ENCODE results near the gene CRYAB. TPM values are rescaled to one million over a fixed set of nuclear protein-coding genes. Genes with fewer than 3 reads are reported as not detected.
"Not testable (repeated sequence)": the region's sequence is repeated elsewhere in the genome, so short reads cannot be mapped to it uniquely, and the experiment has no call there.

CRYAB gene
- total RNA-seq, 1 donor from 2014 or later, result not detected

DNA sequence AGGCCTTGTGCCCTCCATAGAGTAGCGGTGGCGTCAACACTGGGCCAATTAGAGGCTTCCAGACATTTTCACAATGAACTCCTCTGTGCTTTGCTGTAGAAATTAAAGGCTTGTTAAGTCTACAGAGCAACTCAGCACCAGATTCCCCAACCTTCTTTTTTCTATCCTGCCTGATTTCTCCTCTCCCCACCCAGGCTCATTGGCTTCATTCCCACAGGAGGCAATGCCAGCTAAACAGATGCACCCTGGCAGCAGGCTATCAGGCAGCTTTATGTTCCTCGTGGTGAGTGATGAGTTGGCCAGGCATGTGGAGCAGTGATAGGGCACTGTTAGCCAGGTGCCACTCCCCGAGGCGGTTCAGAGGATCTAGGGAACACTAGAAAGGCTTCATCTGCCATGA is 30.4 kb upstream of the CRYAB start:
- Mint-ChIP-seq H3K4me1 (ENCODE audit: low read depth) (peaks cover 52% of the 10 kb centered on the region), H3K9me3 (no peaks in the 10 kb centered on the region), H3K27ac (peak overlapping the region; percentile 38), H3K36me3 (ENCODE audit: low read depth) (peaks cover 28% of the 10 kb centered on the region), H3K27me3 (ENCODE audit: low read depth) (no peaks in the 10 kb centered on the region), H3K4me3 (ENCODE audit: low read depth) (no peak overlapping the region)
- DNase-seq (ENCODE audit: low spot score), result no peak
- intact Hi-C loops (cut with micrococcal nuclease), result no loop called here

DNA sequence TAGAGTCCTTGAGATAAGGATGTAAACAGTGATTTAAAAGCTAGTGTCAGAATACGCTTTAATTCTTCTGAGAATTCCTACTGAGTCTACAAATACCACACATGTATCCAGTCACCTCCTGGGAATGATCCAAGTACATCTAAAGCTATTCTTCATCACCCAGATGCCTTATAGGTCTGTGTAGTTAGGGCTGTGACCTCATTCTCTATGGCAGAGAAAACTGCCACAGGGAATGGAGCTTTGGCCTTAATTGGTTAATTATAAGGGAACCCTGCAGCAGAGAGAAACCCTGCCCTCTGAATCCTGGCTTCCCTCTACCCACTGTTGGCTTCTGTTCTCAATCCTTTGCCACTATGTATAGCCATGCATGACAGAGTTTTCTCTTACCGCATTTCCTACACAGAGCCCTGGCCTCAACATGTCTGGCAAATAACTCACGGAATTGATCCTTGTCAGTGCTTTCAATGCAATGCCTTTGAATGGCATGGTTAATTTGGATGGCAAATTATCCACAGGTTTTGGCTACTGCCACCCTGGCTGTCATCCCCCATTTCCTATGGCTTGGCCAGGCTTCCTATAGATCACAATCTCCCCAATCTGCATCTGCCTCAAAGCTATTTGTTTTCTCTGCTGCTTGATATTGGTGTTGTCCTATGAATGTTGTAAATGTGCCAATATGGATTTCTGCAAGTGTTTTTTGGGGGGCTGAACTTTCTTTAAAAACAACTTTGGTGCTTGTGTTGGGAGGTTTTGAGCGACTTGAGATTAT is 28.4 kb upstream of the CRYAB start:
- H3K27ac Mint-ChIP-seq, result peak overlapping the region; percentile 52
- no peaks in the 10 kb centered on the region for H3K9me3 Mint-ChIP-seq
- no peak overlapping the region for H3K4me3 Mint-ChIP-seq (ENCODE audit: low read depth)

DNA sequence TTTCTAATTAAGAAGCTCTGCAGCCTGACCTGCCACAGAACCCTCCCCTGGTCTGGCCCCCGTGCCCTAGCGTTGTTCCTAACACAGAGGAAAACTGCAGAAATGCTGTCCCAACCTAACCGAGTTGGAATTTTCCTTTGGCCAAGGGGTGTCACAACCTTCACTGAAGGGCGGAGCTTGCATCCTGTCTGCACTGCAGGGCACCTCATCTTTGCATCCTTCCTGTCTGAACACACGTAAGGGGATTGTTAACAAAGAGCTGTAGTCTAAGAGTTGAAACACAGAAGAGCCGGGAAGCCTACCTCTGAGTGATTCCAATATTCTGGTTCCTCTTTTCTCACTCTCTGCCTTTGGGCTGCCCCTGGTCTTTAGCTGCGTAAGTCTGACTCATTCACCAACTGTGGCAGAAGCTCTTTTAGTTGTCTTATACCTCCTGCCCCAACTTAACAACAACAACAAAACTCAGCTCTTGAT is 27.2 kb upstream of the CRYAB start:
- Mint-ChIP-seq H3K9me3 (no peaks in the 10 kb centered on the region), H3K27me3 (ENCODE audit: low read depth) (no peaks in the 10 kb centered on the region), H3K27ac (peak overlapping the region; percentile 95), H3K4me1 (ENCODE audit: low read depth) (peaks cover 60% of the 10 kb centered on the region), H3K36me3 (ENCODE audit: low read depth) (peaks cover 16% of the 10 kb centered on the region), H3K4me3 (ENCODE audit: low read depth) (peak overlapping the region; percentile 89)
- DNase-seq (ENCODE audit: low spot score), result no peak
- intact Hi-C loops (cut with micrococcal nuclease), result loop anchor here (1.0 to 10.0 kb wide), 5 partner anchors 26 to 561 kb away; partner anchors contain the start of genes BCO2 and POU2AF1

More for the DNA sequence above, 28.4 kb upstream of the CRYAB start:
- no peak for DNase-seq (ENCODE audit: low spot score)
- Mint-ChIP-seq H3K36me3 (ENCODE audit: low read depth) (peaks cover 25% of the 10 kb centered on the region), H3K27me3 (ENCODE audit: low read depth) (no peaks in the 10 kb centered on the region), H3K4me1 (ENCODE audit: low read depth) (peaks cover 62% of the 10 kb centered on the region)
- intact Hi-C loops (cut with micrococcal nuclease), result loop anchor here (1.0 to 10.0 kb wide), 5 partner anchors 24 to 563 kb away; partner anchors contain the start of genes BCO2 and POU2AF1

DNA sequence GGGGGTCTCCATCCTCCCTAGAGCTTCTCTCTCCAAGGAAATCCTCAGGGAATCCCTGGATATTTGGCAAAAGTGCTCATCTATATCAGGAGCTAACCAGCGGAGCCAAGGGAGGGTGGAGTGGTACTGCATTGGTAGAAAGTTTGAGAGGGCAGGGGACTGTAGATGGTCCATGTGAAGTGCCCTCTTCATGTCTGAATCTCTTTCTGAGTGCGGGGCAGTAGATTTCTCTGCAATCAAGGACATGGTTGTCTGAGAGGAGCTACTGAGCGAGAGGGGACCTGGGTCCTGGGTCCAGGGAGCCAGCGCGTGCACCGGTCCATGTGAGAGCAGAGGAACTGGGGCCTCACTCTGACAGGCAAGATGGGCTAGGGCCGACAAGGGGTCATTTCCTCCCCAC is 26.3 kb upstream of the CRYAB start:
- no peak for DNase-seq (ENCODE audit: low spot score)
- peaks cover 59% of the 10 kb centered on the region for H3K4me1 Mint-ChIP-seq (ENCODE audit: low read depth)
- H3K36me3 Mint-ChIP-seq (ENCODE audit: low read depth), result peaks cover 15% of the 10 kb centered on the region
- intact Hi-C loops (cut with micrococcal nuclease), result loop anchor here (5.0 to 10.0 kb wide), 4 partner anchors 144 to 561 kb away; partner anchors contain the start of genes BCO2 and POU2AF1
- no peaks in the 10 kb centered on the region for H3K9me3 Mint-ChIP-seq
- peak overlapping the region; percentile 95 for H3K27ac Mint-ChIP-seq
- peak overlapping the region; percentile 89 for H3K4me3 Mint-ChIP-seq (ENCODE audit: low read depth)
- H3K27me3 Mint-ChIP-seq (ENCODE audit: low read depth), result no peaks in the 10 kb centered on the region

DNA sequence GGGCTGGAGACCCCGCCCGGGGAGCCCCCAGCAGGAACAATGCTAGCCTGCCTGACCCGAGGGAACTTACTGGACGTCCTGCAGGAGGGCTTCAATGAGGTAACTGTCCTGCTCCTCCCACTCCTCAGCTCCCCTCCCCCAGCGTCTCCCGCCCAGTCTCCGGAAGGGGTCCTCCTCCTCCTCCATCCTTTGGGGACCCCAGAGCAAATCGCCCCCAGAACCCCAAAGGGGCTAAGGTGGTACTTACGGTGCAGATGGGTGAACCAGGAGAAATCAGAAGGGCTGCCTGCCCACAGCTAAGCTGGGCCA is 25.8 kb upstream of the CRYAB start:
- no peaks in the 10 kb centered on the region for H3K9me3 Mint-ChIP-seq
- no peaks in the 10 kb centered on the region for H3K27me3 Mint-ChIP-seq (ENCODE audit: low read depth)
- H3K27ac Mint-ChIP-seq, result peak overlapping the region; percentile 95
- H3K4me3 Mint-ChIP-seq (ENCODE audit: low read depth), result peak overlapping the region; percentile 89
- no peak for DNase-seq (ENCODE audit: low spot score)
- intact Hi-C loops (cut with micrococcal nuclease), result loop anchor here (5.0 to 10.0 kb wide), 4 partner anchors 145 to 560 kb away; partner anchors contain the start of genes BCO2 and POU2AF1
- H3K36me3 Mint-ChIP-seq (ENCODE audit: low read depth), result peaks cover 11% of the 10 kb centered on the region
- H3K4me1 Mint-ChIP-seq (ENCODE audit: low read depth), result peaks cover 61% of the 10 kb centered on the region

DNA sequence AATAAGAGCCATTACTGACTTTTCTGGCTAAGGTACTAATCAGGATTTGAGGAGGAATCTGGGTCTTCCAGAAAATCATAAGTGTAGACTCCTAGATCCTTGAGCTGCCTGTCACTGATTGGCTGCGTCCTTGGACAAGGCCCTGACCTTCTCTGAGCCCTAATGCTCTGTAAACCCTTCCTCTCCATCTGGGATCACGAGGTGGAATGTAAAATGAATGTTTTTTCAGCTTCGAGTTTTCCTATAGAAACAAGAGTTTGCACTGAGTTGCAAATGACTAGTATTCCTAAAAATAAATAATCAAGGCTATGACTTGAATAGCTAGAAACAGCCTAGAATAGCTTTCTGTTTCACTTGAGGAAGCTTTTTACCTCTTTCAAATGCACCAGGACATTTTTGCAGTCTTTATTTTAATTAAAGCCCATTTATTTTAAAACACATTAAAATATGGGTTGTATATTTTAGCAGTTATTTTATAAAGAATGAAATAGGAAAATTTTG is 24.5 kb upstream of the CRYAB start:
- H3K4me1 Mint-ChIP-seq (ENCODE audit: low read depth), result peaks cover 58% of the 10 kb centered on the region
- H3K4me3 Mint-ChIP-seq (ENCODE audit: low read depth), result peak overlapping the region; percentile 26
- peak overlapping the region; percentile 96 for H3K27ac Mint-ChIP-seq
- no peak for DNase-seq (ENCODE audit: low spot score)
- H3K36me3 Mint-ChIP-seq (ENCODE audit: low read depth), result peaks cover 9% of the 10 kb centered on the region
- no peaks in the 10 kb centered on the region for H3K27me3 Mint-ChIP-seq (ENCODE audit: low read depth)
- no peaks in the 10 kb centered on the region for H3K9me3 Mint-ChIP-seq
- intact Hi-C loops (cut with micrococcal nuclease), result loop anchor here (1.0 to 10.0 kb wide), 5 partner anchors 8 to 559 kb away; partner anchors contain the start of genes BCO2 and POU2AF1

DNA sequence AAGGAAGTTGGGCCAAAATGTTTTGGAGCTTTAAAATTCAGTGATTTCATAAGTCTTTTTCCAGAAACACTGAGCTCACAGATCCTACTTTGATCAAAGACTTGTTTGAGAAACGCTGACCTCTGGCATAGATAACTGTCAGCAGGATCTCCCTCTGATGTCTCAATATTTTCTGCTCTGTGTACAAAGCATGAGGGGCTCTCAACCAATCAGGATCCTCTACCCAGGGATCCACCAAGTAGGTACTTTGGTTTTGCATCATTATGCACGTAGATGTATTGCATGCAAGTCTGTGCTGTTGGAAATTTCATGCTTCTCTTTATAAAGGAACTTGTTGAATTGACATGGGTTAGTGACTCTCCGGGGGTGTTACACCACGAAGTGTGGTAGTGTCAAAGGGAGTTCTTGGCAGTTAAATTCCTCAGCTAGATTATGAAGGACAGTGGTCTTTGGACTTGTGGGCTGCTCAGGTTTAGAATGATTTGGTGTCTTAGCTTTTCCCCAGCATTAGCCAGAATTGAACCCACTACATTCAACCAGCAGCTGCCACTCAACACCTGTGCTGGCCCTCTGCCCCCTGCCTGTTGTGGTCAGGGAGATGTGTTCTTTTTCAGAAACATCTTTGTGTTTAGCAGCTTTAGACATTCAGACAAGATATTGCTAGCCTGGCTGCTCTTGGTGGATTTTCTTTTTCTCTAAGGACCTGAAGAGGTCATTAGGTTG is 23.9 kb upstream of the CRYAB start:
- Mint-ChIP-seq H3K4me3 (ENCODE audit: low read depth) (peak overlapping the region; percentile 26), H3K4me1 (ENCODE audit: low read depth) (peaks cover 57% of the 10 kb centered on the region), H3K27me3 (ENCODE audit: low read depth) (no peaks in the 10 kb centered on the region), H3K36me3 (ENCODE audit: low read depth) (peaks cover 9% of the 10 kb centered on the region), H3K27ac (peak overlapping the region; percentile 96), H3K9me3 (no peaks in the 10 kb centered on the region)
- no peak for DNase-seq (ENCODE audit: low spot score)
- intact Hi-C loops (cut with micrococcal nuclease), result loop anchor here (1.0 to 10.0 kb wide), 5 partner anchors 9 to 558 kb away; partner anchors contain the start of genes BCO2 and POU2AF1

DNA sequence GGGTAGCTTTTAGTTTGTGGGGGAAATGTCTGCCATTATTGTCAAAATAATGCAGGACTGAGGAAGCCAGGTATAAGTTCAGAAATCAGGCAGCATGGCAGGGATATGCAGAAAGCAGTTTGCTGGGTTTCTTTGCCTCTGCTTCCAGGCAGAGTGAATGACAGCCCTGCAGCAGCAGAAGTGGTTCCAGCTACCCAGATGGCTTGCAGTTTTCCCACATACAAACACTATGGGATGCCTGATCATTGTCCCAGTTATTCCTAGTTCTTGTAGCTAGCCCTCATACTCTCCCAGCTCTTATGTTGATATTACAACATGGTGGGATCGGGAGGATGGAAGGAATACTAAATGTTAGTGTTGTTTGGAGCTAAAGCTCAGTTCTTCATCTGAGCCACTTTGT is 22.7 kb upstream of the CRYAB start:
- Mint-ChIP-seq H3K9me3 (no peaks in the 10 kb centered on the region), H3K27me3 (ENCODE audit: low read depth) (no peaks in the 10 kb centered on the region), H3K4me1 (ENCODE audit: low read depth) (peaks cover 50% of the 10 kb centered on the region), H3K4me3 (ENCODE audit: low read depth) (no peak overlapping the region), H3K27ac (peak overlapping the region; percentile 33), H3K36me3 (ENCODE audit: low read depth) (peaks cover 5% of the 10 kb centered on the region)
- DNase-seq (ENCODE audit: low spot score), result no peak
- intact Hi-C loops (cut with micrococcal nuclease), result loop anchor here (5.0 to 10.0 kb wide), 3 partner anchors 138 to 350 kb away; partner anchors contain the start of genes BCO2, NKAPD1 and PIH1D2

DNA sequence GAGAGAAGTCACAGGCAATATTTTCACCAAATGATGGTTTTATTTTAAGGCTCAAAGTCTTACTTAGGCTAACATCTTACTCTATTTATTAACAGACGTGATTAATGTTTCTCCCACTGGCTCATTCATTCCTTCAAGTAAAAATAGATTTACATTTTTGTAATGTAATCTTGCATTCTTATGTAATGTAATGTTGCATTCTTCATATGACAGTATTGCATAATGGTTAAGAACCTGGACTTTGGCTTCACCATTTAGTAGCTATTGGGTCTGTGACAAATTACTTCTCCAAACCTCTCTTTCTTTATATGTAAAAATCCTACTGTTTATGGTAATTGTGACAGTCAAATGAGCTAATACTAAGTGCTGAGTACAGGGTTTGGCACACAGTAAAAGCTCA is 22.3 kb upstream of the CRYAB start:
- Mint-ChIP-seq H3K27me3 (ENCODE audit: low read depth) (no peaks in the 10 kb centered on the region), H3K36me3 (ENCODE audit: low read depth) (peaks cover 5% of the 10 kb centered on the region), H3K4me1 (ENCODE audit: low read depth) (peaks cover 46% of the 10 kb centered on the region), H3K27ac (no peak overlapping the region), H3K4me3 (ENCODE audit: low read depth) (no peak overlapping the region), H3K9me3 (no peaks in the 10 kb centered on the region)
- no peak for DNase-seq (ENCODE audit: low spot score)
- intact Hi-C loops (cut with micrococcal nuclease), result loop anchor here (5.0 to 10.0 kb wide), 3 partner anchors 138 to 351 kb away; partner anchors contain the start of genes BCO2, NKAPD1 and PIH1D2

DNA sequence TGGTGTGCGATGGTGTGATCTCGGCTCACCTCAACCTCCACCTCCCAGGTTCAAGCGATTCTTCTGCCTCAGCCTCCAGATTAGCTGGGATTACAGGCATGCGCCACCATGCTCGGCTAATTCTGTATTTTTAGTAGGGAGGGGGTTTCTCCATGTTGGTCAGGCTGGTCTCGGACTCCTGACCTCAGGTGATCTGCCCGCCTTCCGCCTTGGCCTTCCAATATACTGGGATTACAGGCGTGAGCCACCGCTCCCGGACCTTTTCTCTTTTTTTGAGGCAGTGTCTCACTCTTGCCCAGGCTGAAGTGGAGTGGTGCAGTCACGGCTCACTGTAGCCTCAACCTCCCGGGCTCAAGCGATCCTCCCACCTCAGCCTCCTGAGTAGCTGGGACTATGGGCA is 21.6 kb upstream of the CRYAB start:
- not testable (repeated sequence) for H3K36me3 Mint-ChIP-seq (ENCODE audit: low read depth); H3K9me3 Mint-ChIP-seq; H3K27me3 Mint-ChIP-seq (ENCODE audit: low read depth); H3K27ac Mint-ChIP-seq; H3K4me3 Mint-ChIP-seq (ENCODE audit: low read depth); DNase-seq (ENCODE audit: low spot score)
- intact Hi-C loops (cut with micrococcal nuclease), result loop anchor here (5.0 to 10.0 kb wide), 3 partner anchors 139 to 352 kb away; partner anchors contain the start of genes BCO2, NKAPD1 and PIH1D2
- H3K4me1 Mint-ChIP-seq (ENCODE audit: low read depth), result peaks cover 39% of the 10 kb centered on the region

DNA sequence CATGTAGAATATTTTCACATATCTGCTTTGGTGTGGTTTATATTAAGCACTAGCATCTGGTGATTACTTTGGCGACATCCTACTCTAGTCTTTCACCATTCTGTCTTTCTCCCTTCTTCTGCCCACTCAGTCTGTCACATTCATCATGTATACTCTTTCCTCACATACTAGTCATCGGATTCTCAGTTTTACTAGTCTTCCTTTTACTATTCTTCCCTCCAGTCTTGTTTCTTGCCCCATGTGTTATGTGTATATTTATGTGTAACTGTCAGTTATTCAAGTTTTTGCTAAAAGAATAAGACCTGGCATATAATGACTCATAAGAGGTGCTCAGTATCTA is 21.0 kb upstream of the CRYAB start:
- Mint-ChIP-seq H3K27ac (peak overlapping the region; percentile 58), H3K4me1 (ENCODE audit: low read depth) (peaks cover 35% of the 10 kb centered on the region), H3K27me3 (ENCODE audit: low read depth) (no peaks in the 10 kb centered on the region), H3K9me3 (no peaks in the 10 kb centered on the region), H3K36me3 (ENCODE audit: low read depth) (no peaks in the 10 kb centered on the region), H3K4me3 (ENCODE audit: low read depth) (peak overlapping the region; percentile 3)
- intact Hi-C loops (cut with micrococcal nuclease), result loop anchor here (1.0 to 10.0 kb wide), 6 partner anchors 12 to 352 kb away; partner anchors contain the start of genes BCO2, DLAT, NKAPD1 and PIH1D2
- DNase-seq (ENCODE audit: low spot score), result no peak

DNA sequence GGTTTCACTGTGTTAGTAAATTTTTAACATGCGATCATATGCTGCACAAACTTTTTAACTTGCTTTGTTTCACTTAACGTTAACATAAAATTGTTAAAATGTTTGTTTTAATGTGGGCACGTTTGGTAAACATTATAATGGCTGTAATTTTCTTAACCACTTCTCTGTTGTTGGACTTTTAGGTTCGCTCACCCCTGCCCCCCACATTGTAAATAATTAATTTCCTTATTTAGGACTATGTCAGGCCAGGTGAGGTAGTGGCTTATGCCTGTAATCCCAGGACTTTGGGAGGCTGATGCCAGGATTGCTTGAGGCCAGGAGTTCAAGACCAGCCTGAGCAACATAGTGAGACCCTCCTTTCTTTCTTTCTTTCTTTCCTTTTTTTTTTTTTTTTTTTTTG is 18.9 kb upstream of the CRYAB start:
- Mint-ChIP-seq H3K4me1 (ENCODE audit: low read depth) (peaks cover 35% of the 10 kb centered on the region), H3K4me3 (ENCODE audit: low read depth) (no peak overlapping the region), H3K27me3 (ENCODE audit: low read depth) (no peaks in the 10 kb centered on the region), H3K27ac (no peak overlapping the region), H3K36me3 (ENCODE audit: low read depth) (no peaks in the 10 kb centered on the region), H3K9me3 (no peaks in the 10 kb centered on the region)
- no peak for DNase-seq (ENCODE audit: low spot score)
- intact Hi-C loops (cut with micrococcal nuclease), result loop anchor here (5.0 to 10.0 kb wide), 3 partner anchors 142 to 354 kb away; partner anchors contain the start of genes BCO2, NKAPD1 and PIH1D2

All from activated T-helper 2 cell treated with anti-CD3 and anti-CD28 coated beads, Interferon-gamma antibody, Interleukin-2, Interleukin-4, amounts not matched to agents 10 μg/mL and 5 μg/mL and 100 μg/mL, durations not matched to agents 14 hours and 24 hours and 36 hours (primary cell).